OCI-LY3 (cell line): Measurements from ENCODE around the gene KRT84.

Experiments used
- CTCF ChIP-seq: fragments of 200-600, 300-600 bp; sonication (generic); IDR thresholded peaks from 2 replicates; pipeline ENCODE4 v1.5.1; 2014; ENCODE audit warnings: antibody characterized with exemption, low read length, low read depth
- EZH2phosphoT487 ChIP-seq: fragments of 200-600 bp; shearing (Covaris generic); IDR thresholded peaks from 2 replicates; pipeline ENCODE4 v1.6.1; 2018; ENCODE audit warnings: antibody characterized with exemption, mixed run types, low read depth

GRCh38 chr12:52402873-52403540 lies 17.6 kb upstream of the KRT84 start:
- TF ChIP-seq CTCF: no peak
- TF ChIP-seq EZH2phosphoT487: no peak
